Measurements from ENCODE around the gene GLI1. TPM values are rescaled to one million over a fixed set of nuclear protein-coding genes. Genes with fewer than 3 reads are reported as not detected.
A peak's percentile ranks its signal among the peaks of the same experiment; 100 is the strongest.
"Not testable (repeated sequence)": the region's sequence is repeated elsewhere in the genome, so short reads cannot be mapped to it uniquely, and the experiment has no call there.

GLI1 gene
- polyA plus RNA-seq, 1 donor: 7.3 TPM

DNA sequence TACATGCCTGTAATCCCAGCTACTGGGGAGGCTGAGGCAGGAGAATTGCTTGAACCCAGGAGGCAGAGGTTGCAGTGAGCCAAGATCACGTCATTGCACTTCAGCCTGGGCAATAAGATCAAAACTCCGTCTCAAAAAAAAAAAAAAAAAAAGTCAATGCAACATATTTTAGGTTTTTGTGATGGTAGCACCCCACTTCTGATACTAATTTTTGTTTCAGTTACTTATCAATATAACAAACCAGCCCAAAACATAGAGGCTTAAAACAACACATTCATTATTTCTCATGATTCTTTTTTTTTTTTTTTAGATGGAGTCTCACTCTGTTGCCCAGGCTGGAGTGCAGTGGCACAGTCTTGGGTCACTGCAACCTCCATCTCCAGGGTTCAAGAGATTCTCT is 18.2 kb upstream of the GLI1 start:
- H3K27ac ChIP-seq (ENCODE audit: low read length); H3K36me3 ChIP-seq (ENCODE audit: control insufficient read depth, insufficient read depth, low read length); H3K4me1 ChIP-seq (ENCODE audit: control insufficient read depth, insufficient read depth, low read length); H3K27me3 ChIP-seq (ENCODE audit: control insufficient read depth, insufficient read depth, low read length); H3K9me3 ChIP-seq (ENCODE audit: control insufficient read depth, low read depth, low read length); DNase-seq; H3K4me3 ChIP-seq (ENCODE audit: low read length): not testable (repeated sequence)
- WGBS (ENCODE audit: insufficient coverage, low lambda C conversion rate): no CpG with 5 or more reads among the region's 2 CpGs

DNA sequence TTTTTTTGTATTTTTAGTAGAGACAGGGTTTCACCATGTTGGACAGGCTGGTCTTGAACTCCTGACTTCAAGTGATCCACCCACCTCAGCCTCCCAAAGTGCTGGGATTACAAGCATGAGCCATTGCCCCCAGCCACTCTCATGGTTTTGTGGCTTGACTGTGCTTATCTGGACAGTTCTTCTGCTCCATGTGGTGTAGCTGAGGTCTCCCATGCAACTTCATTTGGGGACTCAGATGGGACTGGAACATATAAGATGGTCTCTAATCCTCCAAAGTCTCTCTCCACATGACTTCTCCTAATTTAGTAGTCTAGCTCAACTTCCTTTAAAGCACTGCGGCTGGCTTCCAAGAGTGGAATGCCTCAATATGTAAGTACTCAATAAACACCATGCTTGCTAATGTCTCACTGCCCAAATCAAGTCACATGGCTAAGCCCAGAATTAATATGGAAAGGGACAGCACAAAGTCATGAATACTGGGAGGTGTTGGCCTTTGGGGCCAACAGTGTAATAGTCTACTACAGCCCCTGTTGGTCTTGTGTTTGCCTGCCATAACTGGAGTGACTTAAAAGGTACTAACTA is 17.6 kb upstream of the GLI1 start:
- no CpG with 5 or more reads among the region's 1 CpG for WGBS (ENCODE audit: insufficient coverage, low lambda C conversion rate)
- no peak overlapping the region for H3K27ac ChIP-seq (ENCODE audit: low read length)
- no peaks in the 10 kb centered on the region for H3K36me3 ChIP-seq (ENCODE audit: control insufficient read depth, insufficient read depth, low read length)
- H3K27me3 ChIP-seq (ENCODE audit: control insufficient read depth, insufficient read depth, low read length): no peaks in the 10 kb centered on the region
- H3K4me3 ChIP-seq (ENCODE audit: low read length): no peak overlapping the region
- H3K9me3 ChIP-seq (ENCODE audit: control insufficient read depth, low read depth, low read length): no peaks in the 10 kb centered on the region
- DNase-seq: no peak
- no peaks in the 10 kb centered on the region for H3K4me1 ChIP-seq (ENCODE audit: control insufficient read depth, insufficient read depth, low read length)

DNA sequence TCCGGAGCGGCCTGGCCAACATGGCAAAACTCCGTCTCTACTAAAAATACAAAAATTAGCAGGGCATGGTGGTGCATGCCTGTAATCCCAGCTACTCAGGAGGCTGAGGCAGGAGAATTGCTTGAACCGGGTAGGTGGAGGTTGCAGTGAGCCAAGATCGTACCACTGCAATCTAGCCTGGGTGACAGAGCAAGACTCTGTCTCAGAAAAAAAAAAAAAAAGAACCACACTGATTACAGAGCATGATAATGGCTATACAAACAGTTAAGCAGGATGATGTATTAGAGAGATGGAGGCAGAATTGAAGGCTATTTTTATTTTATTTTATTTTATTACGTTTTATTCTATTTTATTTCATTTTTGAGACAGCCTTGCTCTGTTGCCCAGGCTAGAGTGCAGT is 15.2 kb upstream of the GLI1 start:
- H3K27me3 ChIP-seq (ENCODE audit: control insufficient read depth, insufficient read depth, low read length); H3K27ac ChIP-seq (ENCODE audit: low read length); H3K4me1 ChIP-seq (ENCODE audit: control insufficient read depth, insufficient read depth, low read length); H3K9me3 ChIP-seq (ENCODE audit: control insufficient read depth, low read depth, low read length); H3K36me3 ChIP-seq (ENCODE audit: control insufficient read depth, insufficient read depth, low read length); DNase-seq; H3K4me3 ChIP-seq (ENCODE audit: low read length): not testable (repeated sequence)
- 77% methylated on average over 3 of the region's 6 CpGs for WGBS (ENCODE audit: insufficient coverage, low lambda C conversion rate)

DNA sequence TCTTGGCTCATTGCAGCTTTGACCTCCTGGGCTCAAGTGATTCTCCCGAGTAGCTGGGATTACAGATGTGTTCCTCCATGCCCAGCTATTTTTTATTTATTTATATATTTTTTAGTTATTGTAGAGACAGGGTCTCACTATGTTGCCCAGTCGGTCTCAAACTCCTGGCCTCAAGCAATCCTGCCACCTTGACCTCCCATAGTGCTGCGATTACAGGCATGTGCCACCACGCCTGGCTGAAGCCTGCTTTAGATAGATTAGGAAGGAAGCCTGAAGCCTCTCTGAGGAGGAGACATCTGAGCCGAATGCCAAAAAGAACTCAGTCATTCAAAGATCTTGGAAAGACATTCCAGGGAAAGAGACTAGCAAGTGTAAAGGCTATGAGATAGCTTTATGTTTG is 14.8 kb upstream of the GLI1 start:
- Histone ChIP-seq H3K36me3 (ENCODE audit: control insufficient read depth, insufficient read depth, low read length) (no peaks in the 10 kb centered on the region), H3K9me3 (ENCODE audit: control insufficient read depth, low read depth, low read length) (no peaks in the 10 kb centered on the region), H3K4me3 (ENCODE audit: low read length) (no peak overlapping the region), H3K4me1 (ENCODE audit: control insufficient read depth, insufficient read depth, low read length) (no peaks in the 10 kb centered on the region), H3K27ac (ENCODE audit: low read length) (no peak overlapping the region), H3K27me3 (ENCODE audit: control insufficient read depth, insufficient read depth, low read length) (no peaks in the 10 kb centered on the region)
- WGBS (ENCODE audit: insufficient coverage, low lambda C conversion rate): no CpG with 5 or more reads among the region's 5 CpGs
- DNase-seq: no peak

DNA sequence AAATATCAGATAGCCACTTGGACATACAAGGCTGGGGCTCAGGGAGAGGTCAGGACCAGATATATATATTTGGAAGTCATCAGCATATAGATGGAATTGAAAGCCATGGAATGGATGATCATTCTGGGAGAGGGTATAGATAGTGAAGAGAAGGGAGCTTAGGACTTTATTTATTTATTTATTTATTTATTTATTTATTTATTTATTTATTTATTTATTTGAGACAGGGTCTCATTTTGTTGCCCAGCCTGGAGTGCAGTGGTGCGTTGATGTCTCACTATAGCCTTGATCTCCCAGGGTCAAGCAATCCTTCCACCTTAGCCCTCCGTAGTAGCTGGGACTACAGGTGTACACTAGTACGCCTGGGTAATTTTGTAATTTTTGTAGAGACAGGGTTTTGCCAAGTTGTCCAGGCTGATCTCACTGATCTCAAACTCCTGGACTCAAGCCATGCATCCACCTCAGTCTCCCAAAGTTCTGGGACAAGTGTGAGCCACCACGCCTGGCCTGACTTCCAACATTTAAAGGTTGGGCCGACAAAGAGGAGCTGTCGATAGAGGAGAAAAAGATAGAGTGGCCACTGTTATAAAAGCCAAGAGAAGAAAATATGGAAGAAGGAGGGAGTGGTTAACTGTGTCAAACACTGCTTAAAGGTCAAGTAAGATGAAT is 13.2 kb upstream of the GLI1 start:
- no peak overlapping the region for H3K4me3 ChIP-seq (ENCODE audit: low read length)
- H3K27me3 ChIP-seq (ENCODE audit: control insufficient read depth, insufficient read depth, low read length): no peaks in the 10 kb centered on the region
- no peaks in the 10 kb centered on the region for H3K36me3 ChIP-seq (ENCODE audit: control insufficient read depth, insufficient read depth, low read length)
- H3K4me1 ChIP-seq (ENCODE audit: control insufficient read depth, insufficient read depth, low read length): peaks cover 14% of the 10 kb centered on the region
- DNase-seq: no peak
- 95% methylated on average over 3 of the region's 6 CpGs for WGBS (ENCODE audit: insufficient coverage, low lambda C conversion rate)
- no peak overlapping the region for H3K27ac ChIP-seq (ENCODE audit: low read length)
- no peaks in the 10 kb centered on the region for H3K9me3 ChIP-seq (ENCODE audit: control insufficient read depth, low read depth, low read length)

DNA sequence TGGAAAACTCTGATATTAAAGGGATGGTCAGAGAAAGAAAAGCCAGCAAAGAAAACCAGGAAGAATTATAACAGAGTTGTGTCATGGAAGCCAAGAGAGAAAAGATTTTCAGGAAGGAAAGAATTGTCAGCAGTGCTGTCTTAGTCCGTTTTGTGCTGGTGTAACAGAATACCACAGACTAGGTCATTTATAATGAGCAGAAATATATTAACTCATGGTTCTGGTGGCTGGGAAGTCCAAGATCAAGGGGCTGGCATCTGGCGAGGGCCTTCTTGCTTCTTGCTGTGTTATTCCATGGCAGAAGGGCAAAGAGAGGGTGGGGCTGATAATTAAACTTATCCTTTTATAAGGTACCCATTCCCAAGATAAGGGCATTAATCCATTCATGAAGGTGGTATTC is 10.9 kb upstream of the GLI1 start:
- no peak for DNase-seq
- Histone ChIP-seq H3K4me1 (ENCODE audit: control insufficient read depth, insufficient read depth, low read length) (peaks cover 27% of the 10 kb centered on the region), H3K9me3 (ENCODE audit: control insufficient read depth, low read depth, low read length) (no peaks in the 10 kb centered on the region), H3K4me3 (ENCODE audit: low read length) (no peak overlapping the region), H3K36me3 (ENCODE audit: control insufficient read depth, insufficient read depth, low read length) (no peaks in the 10 kb centered on the region), H3K27ac (ENCODE audit: low read length) (no peak overlapping the region), H3K27me3 (ENCODE audit: control insufficient read depth, insufficient read depth, low read length) (no peaks in the 10 kb centered on the region)
- no CpG with 5 or more reads among the region's 2 CpGs for WGBS (ENCODE audit: insufficient coverage, low lambda C conversion rate)

DNA sequence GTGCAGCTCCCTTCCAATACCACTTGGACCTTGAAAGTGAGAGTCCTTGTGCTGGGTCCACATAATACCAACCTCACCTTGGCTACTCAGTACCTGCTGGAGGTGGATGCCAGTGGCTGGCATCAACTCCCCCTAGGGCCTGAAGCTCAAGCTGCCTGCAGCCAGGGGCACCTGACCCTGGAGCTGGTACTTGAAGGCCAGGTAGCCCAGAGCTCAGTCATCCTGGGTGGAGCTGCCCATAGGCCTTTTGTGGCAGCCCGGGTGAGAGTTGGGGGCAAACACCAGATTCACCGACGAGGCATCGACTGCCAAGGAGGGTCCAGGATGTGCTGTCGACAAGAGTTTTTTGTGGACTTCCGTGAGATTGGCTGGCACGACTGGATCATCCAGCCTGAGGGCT is 10.2 kb upstream of the GLI1 start:
- H3K27ac ChIP-seq (ENCODE audit: low read length): no peak overlapping the region
- H3K27me3 ChIP-seq (ENCODE audit: control insufficient read depth, insufficient read depth, low read length): no peaks in the 10 kb centered on the region
- H3K4me3 ChIP-seq (ENCODE audit: low read length): no peak overlapping the region
- no peak for DNase-seq
- H3K4me1 ChIP-seq (ENCODE audit: control insufficient read depth, insufficient read depth, low read length): peaks cover 32% of the 10 kb centered on the region
- no peaks in the 10 kb centered on the region for H3K9me3 ChIP-seq (ENCODE audit: control insufficient read depth, low read depth, low read length)
- H3K36me3 ChIP-seq (ENCODE audit: control insufficient read depth, insufficient read depth, low read length): no peaks in the 10 kb centered on the region
- no CpG with 5 or more reads among the region's 7 CpGs for WGBS (ENCODE audit: insufficient coverage, low lambda C conversion rate)

DNA sequence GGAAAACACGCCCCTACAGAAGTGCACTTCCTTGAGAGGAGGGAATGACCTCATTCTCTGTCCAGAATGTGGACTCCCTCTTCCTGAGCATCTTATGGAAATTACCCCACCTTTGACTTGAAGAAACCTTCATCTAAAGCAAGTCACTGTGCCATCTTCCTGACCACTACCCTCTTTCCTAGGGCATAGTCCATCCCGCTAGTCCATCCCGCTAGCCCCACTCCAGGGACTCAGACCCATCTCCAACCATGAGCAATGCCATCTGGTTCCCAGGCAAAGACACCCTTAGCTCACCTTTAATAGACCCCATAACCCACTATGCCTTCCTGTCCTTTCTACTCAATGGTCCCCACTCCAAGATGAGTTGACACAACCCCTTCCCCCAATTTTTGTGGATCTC is 9.5 kb upstream of the GLI1 start:
- Histone ChIP-seq H3K4me1 (ENCODE audit: control insufficient read depth, insufficient read depth, low read length) (peaks cover 38% of the 10 kb centered on the region), H3K9me3 (ENCODE audit: control insufficient read depth, low read depth, low read length) (no peaks in the 10 kb centered on the region), H3K27me3 (ENCODE audit: control insufficient read depth, insufficient read depth, low read length) (no peaks in the 10 kb centered on the region), H3K27ac (ENCODE audit: low read length) (peak overlapping the region; percentile 63), H3K36me3 (ENCODE audit: control insufficient read depth, insufficient read depth, low read length) (no peaks in the 10 kb centered on the region), H3K4me3 (ENCODE audit: low read length) (no peak overlapping the region)
- WGBS (ENCODE audit: insufficient coverage, low lambda C conversion rate): no CpG with 5 or more reads among the region's 3 CpGs
- DNase-seq: peak in 1 of 2 donors; percentile 5

DNA sequence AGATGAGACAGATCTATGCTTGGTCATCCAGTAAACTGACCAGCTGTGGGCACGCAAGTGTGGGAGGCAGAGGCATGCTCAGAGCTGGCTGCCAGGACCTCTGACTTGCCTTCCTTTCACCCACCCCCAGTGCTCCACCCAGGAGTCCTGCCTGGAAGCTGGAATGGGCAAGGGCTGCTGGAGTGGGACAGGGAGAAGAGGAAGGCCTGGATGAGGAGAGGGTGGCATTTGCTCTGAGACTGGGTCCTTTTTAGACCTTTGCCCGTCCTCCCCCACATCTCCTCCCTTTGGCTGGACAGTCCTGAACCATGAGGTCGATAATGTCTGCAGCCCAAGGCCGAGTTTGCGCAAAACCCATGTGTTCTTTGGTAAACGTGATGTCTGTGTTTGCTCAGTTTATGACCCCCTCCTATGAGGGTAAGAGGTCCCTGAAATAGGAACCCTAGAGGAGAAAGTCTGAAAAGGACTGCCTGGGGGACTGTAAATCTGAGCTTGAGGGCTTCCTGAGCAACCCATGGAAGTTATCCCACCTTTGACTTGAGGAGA is 8.3 kb upstream of the GLI1 start:
- no peaks in the 10 kb centered on the region for H3K36me3 ChIP-seq (ENCODE audit: control insufficient read depth, insufficient read depth, low read length)
- H3K27ac ChIP-seq (ENCODE audit: low read length): peak overlapping the region; percentile 63
- DNase-seq: peak; percentile 58 to 84
- H3K4me3 ChIP-seq (ENCODE audit: low read length): no peak overlapping the region
- H3K9me3 ChIP-seq (ENCODE audit: control insufficient read depth, low read depth, low read length): no peaks in the 10 kb centered on the region
- no CpG with 5 or more reads among the region's 6 CpGs for WGBS (ENCODE audit: insufficient coverage, low lambda C conversion rate)
- H3K27me3 ChIP-seq (ENCODE audit: control insufficient read depth, insufficient read depth, low read length): no peaks in the 10 kb centered on the region
- H3K4me1 ChIP-seq (ENCODE audit: control insufficient read depth, insufficient read depth, low read length): peaks cover 49% of the 10 kb centered on the region

DNA sequence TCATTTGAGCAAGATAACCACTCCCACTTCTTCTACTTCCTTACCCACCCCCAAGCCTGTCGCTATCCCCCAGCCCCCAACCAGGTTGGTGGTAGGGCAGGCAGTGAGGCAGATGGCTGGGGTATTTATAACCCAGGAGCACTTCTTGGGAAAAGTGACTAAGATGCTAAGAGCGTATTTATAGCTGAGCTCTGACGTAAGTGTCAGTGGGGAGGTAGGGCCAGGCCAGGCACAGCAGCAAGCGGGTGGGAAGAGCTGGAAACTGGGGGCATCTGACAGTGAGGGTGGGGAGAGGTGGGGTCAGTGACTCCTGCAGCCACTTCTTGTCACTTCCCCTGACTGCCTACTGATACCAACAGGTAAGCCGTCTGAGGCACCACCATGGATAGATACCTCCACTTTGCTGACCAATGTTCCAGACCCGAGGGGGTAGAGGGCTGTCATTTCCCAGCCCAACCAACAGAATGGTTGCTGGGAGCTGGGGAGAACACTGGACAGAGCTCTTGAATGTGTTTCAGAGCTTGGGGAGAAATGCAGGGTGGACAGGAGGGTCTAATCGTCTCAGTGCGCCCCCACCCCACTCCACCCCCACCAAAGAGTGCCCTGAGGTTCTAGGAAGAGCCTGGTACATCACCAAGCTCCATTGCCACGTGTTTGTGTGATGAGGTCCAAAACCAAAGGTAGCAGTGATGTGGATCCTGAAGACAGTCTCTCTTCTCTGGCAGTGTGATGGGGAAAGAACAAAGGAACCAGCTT is 7.2 kb upstream of the GLI1 start:
- Histone ChIP-seq H3K4me3 (ENCODE audit: low read length) (no peak overlapping the region), H3K36me3 (ENCODE audit: control insufficient read depth, insufficient read depth, low read length) (no peaks in the 10 kb centered on the region), H3K27me3 (ENCODE audit: control insufficient read depth, insufficient read depth, low read length) (no peaks in the 10 kb centered on the region), H3K4me1 (ENCODE audit: control insufficient read depth, insufficient read depth, low read length) (peaks cover 49% of the 10 kb centered on the region), H3K27ac (ENCODE audit: low read length) (peak overlapping the region; percentile 84), H3K9me3 (ENCODE audit: control insufficient read depth, low read depth, low read length) (no peaks in the 10 kb centered on the region)
- DNase-seq: peak; percentile 86 to 89
- WGBS (ENCODE audit: insufficient coverage, low lambda C conversion rate): no CpG with 5 or more reads among the region's 9 CpGs
